Thyroid gland (tissue), 4 donors: Measurements from ENCODE around the gene DRD3.

Experiments
- POLR2A ChIP-seq, 2 donors: fragments of 450-650 bp; IDR thresholded peaks; one replicate each; pipeline ENCODE4 v1.6.1; 2017; ENCODE audit warnings: antibody characterized with exemption in 2 of 2, mild to moderate bottlenecking in 2 of 2, moderate library complexity in 1 of 2
- TF ChIP-seq, protein P1 (sequence below), 6 experiments: fragments of 200-600 bp in 3 of 6; fragments of 450-650 bp in 3 of 6; sonication (generic) in 3 of 6; IDR thresholded peaks; one replicate each; pipeline ENCODE4 v1.5.1; 2016 to 2019; ENCODE audit warnings: antibody characterized with exemption in 6 of 6, mild to moderate bottlenecking in 2 of 6, inconsistent platforms in 1 of 6, moderate library complexity in 1 of 6

DNA sequence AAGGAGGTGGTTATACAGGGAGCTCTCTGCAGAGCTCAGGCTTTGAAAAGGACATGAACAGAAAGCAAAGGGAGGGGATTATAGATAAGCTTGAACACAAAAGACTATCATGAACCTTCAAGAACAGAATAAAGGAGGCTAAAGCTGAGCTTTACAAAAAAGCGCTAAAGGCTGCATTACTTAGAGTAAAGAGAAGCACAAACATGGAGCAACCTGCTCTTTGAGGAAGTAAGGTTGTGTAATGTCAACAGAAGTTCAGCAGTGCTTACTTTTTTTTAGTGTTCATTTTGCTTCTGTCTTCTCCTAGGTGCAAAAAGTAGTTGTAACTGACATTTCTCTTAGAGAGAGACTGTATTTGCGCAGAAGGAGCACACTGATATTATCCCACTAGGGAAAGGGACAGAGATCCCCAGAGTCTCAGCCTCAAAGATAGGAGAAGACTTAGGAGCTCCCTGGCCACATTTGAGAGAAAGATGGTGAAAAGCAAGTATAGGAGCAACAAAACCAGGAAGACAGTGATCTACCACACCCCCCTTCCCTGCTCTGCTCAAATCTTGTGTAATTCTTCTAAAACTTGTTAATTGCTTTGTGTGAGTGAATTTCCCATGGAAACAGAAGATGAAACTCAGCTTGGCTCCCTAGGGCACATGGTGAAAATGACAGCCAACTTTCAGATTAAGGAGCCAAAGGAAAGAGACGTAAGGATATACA is 67.6 kb downstream of the DRD3 start:
- TF ChIP-seq, protein P1, sequence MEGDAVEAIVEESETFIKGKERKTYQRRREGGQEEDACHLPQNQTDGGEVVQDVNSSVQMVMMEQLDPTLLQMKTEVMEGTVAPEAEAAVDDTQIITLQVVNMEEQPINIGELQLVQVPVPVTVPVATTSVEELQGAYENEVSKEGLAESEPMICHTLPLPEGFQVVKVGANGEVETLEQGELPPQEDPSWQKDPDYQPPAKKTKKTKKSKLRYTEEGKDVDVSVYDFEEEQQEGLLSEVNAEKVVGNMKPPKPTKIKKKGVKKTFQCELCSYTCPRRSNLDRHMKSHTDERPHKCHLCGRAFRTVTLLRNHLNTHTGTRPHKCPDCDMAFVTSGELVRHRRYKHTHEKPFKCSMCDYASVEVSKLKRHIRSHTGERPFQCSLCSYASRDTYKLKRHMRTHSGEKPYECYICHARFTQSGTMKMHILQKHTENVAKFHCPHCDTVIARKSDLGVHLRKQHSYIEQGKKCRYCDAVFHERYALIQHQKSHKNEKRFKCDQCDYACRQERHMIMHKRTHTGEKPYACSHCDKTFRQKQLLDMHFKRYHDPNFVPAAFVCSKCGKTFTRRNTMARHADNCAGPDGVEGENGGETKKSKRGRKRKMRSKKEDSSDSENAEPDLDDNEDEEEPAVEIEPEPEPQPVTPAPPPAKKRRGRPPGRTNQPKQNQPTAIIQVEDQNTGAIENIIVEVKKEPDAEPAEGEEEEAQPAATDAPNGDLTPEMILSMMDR (IDR thresholded peaks at IDR 0.05), result no peak
- no peak for TF ChIP-seq POLR2A (IDR thresholded peaks at IDR 0.05)
